ENCODE data around the gene RTL1. TPM values are rescaled to one million over a fixed set of nuclear protein-coding genes. Genes with fewer than 3 reads are reported as not detected.
A peak's percentile ranks its signal among the peaks of the same experiment; 100 is the strongest.

The RTL1 gene
- total and polyA plus RNA-seq, 11 donors: not detected

DNA sequence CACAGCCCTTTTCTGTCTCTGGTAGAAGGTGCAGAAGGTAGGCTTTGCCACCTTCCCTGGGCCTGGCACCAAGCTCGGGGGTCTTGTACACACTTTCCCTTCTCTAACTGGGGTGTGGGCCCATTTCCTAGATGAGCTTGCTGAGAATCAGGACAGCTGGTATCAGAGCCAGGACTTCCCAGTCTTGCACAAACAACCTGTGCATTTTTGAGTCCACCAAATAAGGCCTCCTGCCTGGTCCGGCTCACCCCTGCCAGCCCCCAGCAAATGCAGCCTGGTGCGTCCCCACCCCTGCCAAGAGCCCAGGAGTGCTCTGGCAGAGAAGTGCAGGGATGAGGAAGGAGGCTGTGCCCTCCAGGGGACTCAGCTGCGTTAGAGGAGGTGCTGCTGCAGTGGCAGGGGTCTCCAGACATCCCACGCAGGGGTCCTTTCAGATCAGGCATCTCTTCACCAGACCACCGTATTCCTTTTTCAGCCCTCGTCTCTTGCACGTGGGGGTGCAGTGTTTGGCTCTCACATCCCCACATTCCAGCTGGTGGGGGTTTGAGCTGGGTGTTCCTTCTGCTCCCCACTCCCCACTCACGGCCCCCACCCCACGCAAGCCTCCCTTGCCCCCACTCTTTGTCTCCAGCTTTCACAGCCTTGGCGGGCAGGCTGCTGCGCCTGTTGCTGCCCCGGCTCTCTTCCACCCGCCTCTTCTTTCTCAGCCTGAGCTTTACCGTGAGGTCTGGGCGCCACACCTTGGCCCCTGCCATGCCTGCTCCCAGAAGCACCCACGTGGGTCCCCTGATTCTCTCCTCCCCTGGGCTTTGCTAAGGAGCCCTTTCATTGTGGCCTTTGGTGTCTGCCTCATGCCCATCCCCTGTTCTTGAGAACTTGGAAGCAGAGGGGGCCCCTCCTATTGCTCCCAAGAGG, 45.3 kb downstream of the RTL1 start:
- ATAC-seq: no peak
- no peak overlapping the region for H3K27ac ChIP-seq
- H3K36me3 ChIP-seq: no peaks in the 10 kb centered on the region
- peak in 3 of 5 donors; percentile 13 to 39 (median 13) for DNase-seq
- 76 to 84% (median 78%) methylated on average over 16 to 17 of the region's 17 CpGs for WGBS, 4 donors
- no peaks in the 10 kb centered on the region for H3K9me3 ChIP-seq
- no peaks in the 10 kb centered on the region for H3K4me1 ChIP-seq
- no peak overlapping the region for H3K4me3 ChIP-seq
- intact Hi-C loops (cut with DNase I): loop anchor here in 1 of 10 donors (10.0 kb wide), 1 partner anchor 377 kb away; no protein-coding TSS in a partner anchor
- no peak for TF ChIP-seq CTCF (IDR thresholded peaks at IDR 0.05)
- no peak for TF ChIP-seq POLR2A (IDR thresholded peaks at IDR 0.05)
- H3K27me3 ChIP-seq: peaks cover 0 to 13% (median 0%) of the 10 kb centered on the region in 9 donors

DNA sequence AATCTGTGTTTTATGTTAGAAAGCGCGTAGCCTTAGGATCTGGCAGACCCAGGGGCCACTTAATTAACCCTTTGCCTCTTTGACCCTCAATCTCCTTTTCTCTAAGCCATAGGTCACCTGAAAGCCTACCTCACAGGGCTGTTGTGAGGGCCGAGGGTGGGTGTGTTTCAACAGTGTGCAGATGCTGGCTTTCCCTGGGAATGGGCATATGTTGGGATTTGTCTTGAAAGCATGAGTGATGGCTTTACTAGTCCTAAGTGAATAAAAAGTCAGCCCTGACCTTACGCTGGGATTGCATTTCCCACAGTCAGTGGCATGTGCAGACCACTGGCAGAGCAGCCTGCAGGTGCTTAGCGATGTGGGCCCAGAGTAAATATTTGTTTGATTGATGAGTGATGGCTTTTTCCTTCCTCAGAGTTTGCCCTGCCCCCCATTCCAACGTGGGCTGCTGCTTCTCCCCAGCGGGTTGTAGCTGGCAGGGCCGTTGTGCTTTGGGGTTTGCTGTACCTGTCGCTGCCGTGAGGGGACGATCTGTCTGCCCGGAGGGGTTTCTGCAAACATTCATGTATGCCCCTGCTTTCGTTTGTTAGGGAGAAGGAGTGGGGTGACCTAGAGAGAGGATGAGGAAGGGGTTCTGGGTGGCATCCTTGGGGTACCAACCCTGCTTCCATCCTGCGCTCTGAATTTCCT, 46.1 kb downstream of the RTL1 start:
- Histone ChIP-seq H3K9me3 (no peaks in the 10 kb centered on the region), H3K4me1 (no peaks in the 10 kb centered on the region), H3K27ac (no peak overlapping the region), H3K36me3 (no peaks in the 10 kb centered on the region), H3K4me3 (no peak overlapping the region), H3K27me3 (peaks cover 0 to 13% (median 0%) of the 10 kb centered on the region in 9 donors)
- DNase-seq (peak in 2 of 5 donors; percentile 13 to 30), ATAC-seq (no peak)
- intact Hi-C loops (cut with DNase I): loop anchor here in 1 of 10 donors (10.0 kb wide), 1 partner anchor 377 kb away; no protein-coding TSS in a partner anchor
- WGBS, 4 donors: 76 to 81% (median 78%) methylated on average over 14 of the region's 14 CpGs
- TF ChIP-seq POLR2A (IDR thresholded peaks at IDR 0.05): no peak
- no peak for TF ChIP-seq CTCF (IDR thresholded peaks at IDR 0.05)

GRCh38 chr14:100856056-100856950, 47.2 kb downstream of the RTL1 start:
- no peak overlapping the region for H3K4me3 ChIP-seq
- ATAC-seq (no peak), DNase-seq (peak in 2 of 5 donors; percentile 13 to 24)
- 82 to 89% (median 83%) methylated on average over 16 to 20 of the region's 20 CpGs for WGBS, 4 donors
- peaks cover 0 to 3% (median 0%) of the 10 kb centered on the region in 12 donors for H3K4me1 ChIP-seq
- intact Hi-C loops (cut with DNase I): loop anchor here in 1 of 10 donors (10.0 kb wide), 1 partner anchor 378 kb away; no protein-coding TSS in a partner anchor
- H3K27ac ChIP-seq: no peak overlapping the region
- peaks cover 0 to 13% (median 0%) of the 10 kb centered on the region in 9 donors for H3K27me3 ChIP-seq
- no peaks in the 10 kb centered on the region for H3K9me3 ChIP-seq
- H3K36me3 ChIP-seq: no peaks in the 10 kb centered on the region
- TF ChIP-seq CTCF (IDR thresholded peaks at IDR 0.05): no peak
- TF ChIP-seq POLR2A (IDR thresholded peaks at IDR 0.05): no peak

All from heart left ventricle (tissue), 16 donors.